SK-N-SH (cell line): ENCODE results near the gene CORO1A. TPM values are rescaled to one million over a fixed set of nuclear protein-coding genes. Genes with fewer than 3 reads are reported as not detected.

Experiments used
- CTCF ChIA-PET: fragments of 300-600, 350-600 bp; formaldehyde crosslinking; extraction: SDS; loops from one replicate; lab custom pipeline; 2021; lab: Yijun Ruan, JAX
- POLR2A ChIA-PET: fragments of 350-600 bp; sonication (Branson Sonifier 250); formaldehyde crosslinking; extraction: SDS; loops from one replicate; lab custom pipeline; 2020; ENCODE audit warnings: antibody characterized with exemption, inconsistent platforms; lab: Yijun Ruan, JAX
- DNase-seq: peaks from one replicate; pipeline ENCODE4 v3.0.0; 2012
- H2AFZ ChIP-seq: fragments of 200-600 bp; sonication (generic); 2 replicates; pipeline ENCODE4 v1.8.1; 2016; ENCODE audit warnings: antibody characterized with exemption, mild to moderate bottlenecking, low read depth
- H3F3A ChIP-seq: fragments of 200-600 bp; sonication (generic); replicated peaks from 2 replicates; pipeline ENCODE3; 2016; ENCODE audit warnings: antibody characterized with exemption, mild to moderate bottlenecking; ENCODE audit not compliant: insufficient read depth
- H3K27ac ChIP-seq, 2 experiments: fragments of 200-500 bp in 1 of 2; fragments of 200-600 bp in 1 of 2; sonication (Bioruptor generic) in 1 of 2; sonication (generic), shearing (Covaris generic) in 1 of 2; 2 replicates each; pipeline versions ENCODE4 v1.5.1 to v1.6.1; 2014 to 2016; ENCODE audit warnings: low read depth in 2 of 2, inconsistent platforms in 1 of 2, low read length in 1 of 2, mild to moderate bottlenecking in 1 of 2, mixed read lengths in 1 of 2
- H3K27me3 ChIP-seq: fragments of 200-600 bp; sonication (generic), shearing (Covaris generic); 2 replicates; pipeline ENCODE4 v1.6.1; 2016; ENCODE audit warnings: mixed run types; ENCODE audit not compliant: insufficient read depth
- H3K36me3 ChIP-seq, 2 experiments: fragments of 200-500 bp in 1 of 2; fragments of 200-600 bp in 1 of 2; sonication (Bioruptor generic) in 1 of 2; sonication (generic) in 1 of 2; replicated peaks in 1 of 2; 2 replicates each; pipeline versions ENCODE3 to v1.5.1; 2014 to 2016; ENCODE audit warnings: low read length in 1 of 2, mild to moderate bottlenecking in 1 of 2; ENCODE audit not compliant: insufficient read depth in 2 of 2, control insufficient read depth in 1 of 2
- H3K4me1 ChIP-seq, 2 experiments: fragments of 200-500 bp in 1 of 2; fragments of 200-600 bp in 1 of 2; sonication (Bioruptor generic) in 1 of 2; sonication (generic), shearing (Covaris generic) in 1 of 2; 2 replicates each; pipeline versions ENCODE4 v1.5.1 to v1.6.1; 2014 to 2016; ENCODE audit warnings: low read depth in 1 of 2, low read length in 1 of 2, mixed run types in 1 of 2; ENCODE audit not compliant: insufficient read depth in 2 of 2, control insufficient read depth in 1 of 2
- H3K4me2 ChIP-seq: fragments of 200-600 bp; sonication (generic), shearing (Covaris generic); 2 replicates; pipeline ENCODE4 v1.6.1; 2017; ENCODE audit warnings: mixed run types
- H3K4me3 ChIP-seq, 2 experiments: fragments of 200-500 bp in 1 of 2; fragments of 200-600 bp in 1 of 2; sonication (Bioruptor generic) in 1 of 2; sonication (generic), shearing (Covaris generic) in 1 of 2; 2 replicates each; pipeline versions ENCODE4 v1.5.1 to v1.8.1; 2014 to 2016; ENCODE audit warnings: low read depth in 2 of 2, inconsistent platforms in 1 of 2, low read length in 1 of 2, mild to moderate bottlenecking in 1 of 2, mixed read lengths in 1 of 2, moderate library complexity in 1 of 2
- H3K79me2 ChIP-seq: fragments of 200-600 bp; sonication (generic); 2 replicates; pipeline ENCODE4 v1.8.1; 2017; ENCODE audit warnings: mild to moderate bottlenecking; ENCODE audit not compliant: insufficient read depth
- H3K9ac ChIP-seq: fragments of 200-600 bp; sonication (generic); 2 replicates; pipeline ENCODE4 v1.6.1; 2017; ENCODE audit warnings: mixed run types
- H3K9me2 ChIP-seq: fragments of 200-600 bp; sonication (generic); 2 replicates; pipeline ENCODE4 v1.6.1; 2017; ENCODE audit warnings: mixed run types
- H3K9me3 ChIP-seq: fragments of 200-600 bp; sonication (generic); 2 replicates; pipeline ENCODE4 v1.6.1; 2017; ENCODE audit warnings: mixed run types, mild to moderate bottlenecking, moderate library complexity
- H4K20me1 ChIP-seq: fragments of 200-600 bp; sonication (generic); 2 replicates; pipeline ENCODE4 v1.6.1; 2017; ENCODE audit warnings: mild to moderate bottlenecking, mixed run types; ENCODE audit not compliant: insufficient read depth
- CHD2 ChIP-seq: fragments of 150-350 bp; IDR thresholded peaks from 2 replicates; pipeline ENCODE4 v1.6.1; 2018; ENCODE audit warnings: low read length; ENCODE audit not compliant: partially characterized antibody
- EP300 ChIP-seq, 2 experiments: IDR thresholded peaks; 2 replicates each; pipeline versions ENCODE4 v1.4.0 to v1.6.1; 2012; ENCODE audit warnings: borderline replicate concordance in 1 of 2, low read depth in 1 of 2, low read length in 1 of 2
- FOXJ3 ChIP-seq: sonication (generic); formaldehyde crosslinking; IDR thresholded peaks from 2 replicates; pipeline ENCODE4 v1.5.1; 2020; ENCODE audit warnings: mild to moderate bottlenecking, missing genetic modification reagents
- FOXM1 ChIP-seq: IDR thresholded peaks from 2 replicates; pipeline ENCODE4 v1.4.0; 2012; ENCODE audit warnings: low read depth, mild to moderate bottlenecking
- GABPA ChIP-seq: IDR thresholded peaks from 2 replicates; pipeline ENCODE4 v1.4.0; 2012; ENCODE audit warnings: low read depth, mild to moderate bottlenecking
- IRF3 ChIP-seq: fragments of 150-350 bp; IDR thresholded peaks from 2 replicates; pipeline ENCODE4 v1.6.1; 2016; ENCODE audit warnings: mild to moderate bottlenecking, low read depth, low read length
- JUND ChIP-seq: IDR thresholded peaks from 2 replicates; pipeline ENCODE4 v1.4.0; 2012
- MAX ChIP-seq: IDR thresholded peaks from 2 replicates; pipeline ENCODE4 v1.4.0; 2012; ENCODE audit warnings: low read depth
- MEF2A ChIP-seq: IDR thresholded peaks from 2 replicates; pipeline ENCODE4 v1.4.0; 2012; ENCODE audit warnings: low read depth, borderline replicate concordance
- MXI1 ChIP-seq: IDR thresholded peaks from 2 replicates; pipeline ENCODE4 v1.6.1; 2012; ENCODE audit warnings: mild to moderate bottlenecking, low read depth, low read length, improper control_type of control experiment
- NFIC ChIP-seq: IDR thresholded peaks from 2 replicates; pipeline ENCODE4 v1.4.0; 2012; ENCODE audit warnings: borderline replicate concordance
- RAD21 ChIP-seq: IDR thresholded peaks from 2 replicates; pipeline ENCODE4 v1.6.1; 2012; ENCODE audit warnings: mild to moderate bottlenecking, low read length
- RCOR1 ChIP-seq: fragments of 150-350 bp; IDR thresholded peaks from 2 replicates; pipeline ENCODE4 v1.6.1; 2017; ENCODE audit warnings: antibody characterized with exemption, low read length
- RFX5 ChIP-seq: IDR thresholded peaks from 2 replicates; pipeline ENCODE4 v1.6.1; 2012; ENCODE audit warnings: mild to moderate bottlenecking, improper control_type of control experiment, low read length
- TAF1 ChIP-seq: IDR thresholded peaks from 2 replicates; pipeline ENCODE4 v1.6.1; 2012; ENCODE audit warnings: low read depth, mild to moderate bottlenecking, low read length, moderate library complexity, borderline replicate concordance
- TCF12 ChIP-seq: IDR thresholded peaks from 2 replicates; pipeline ENCODE4 v1.4.0; 2012
- USF2 ChIP-seq: fragments of 150-350 bp; IDR thresholded peaks from 2 replicates; pipeline ENCODE4 v1.6.1; 2017; ENCODE audit warnings: antibody characterized with exemption, low read length, low read depth, borderline replicate concordance
- WGBS: methylation state at CpG from one replicate; pipeline ENCODE4 v1.1.6; 2017; ENCODE audit warnings: low lambda C conversion rate; 5-methylcytosine and 5-hydroxymethylcytosine counted together
- polyA plus RNA-seq, 3 experiments: library from polyadenylated mRNA; depleted of rRNA; stranded (reverse); fragments of >200 nt; gene quantifications; 2 replicates each; pipeline ENCODE4 v1.2.3, GENCODE V29; 2012
- TF ChIP-seq, protein P1 (sequence below): fragments of 200-600 bp; sonication (generic); IDR thresholded peaks from 2 replicates; pipeline ENCODE4 v1.6.1; 2017; ENCODE audit warnings: antibody characterized with exemption, mild to moderate bottlenecking, moderate library complexity
- TF ChIP-seq, protein P2 (sequence below): IDR thresholded peaks from 2 replicates; pipeline ENCODE4 v1.6.1; 2012; ENCODE audit warnings: mild to moderate bottlenecking, low read depth, low read length, moderate library complexity
- TF ChIP-seq, protein P3 (sequence below): IDR thresholded peaks from 2 replicates; pipeline ENCODE4 v1.4.0; 2012; ENCODE audit warnings: low read depth, borderline replicate concordance

Gene CORO1A
- polyA plus RNA-seq, 1 of the 3 experiments (the other 2 are of a cell fraction): 13.5 TPM

- no peak for DNase-seq
- Histone ChIP-seq H3K9me2 (no peaks in the 10 kb centered on the region), H3F3A (no peaks in the 10 kb centered on the region), H3K27ac (no peak overlapping the region), H3K4me2 (no peak overlapping the region), H2AFZ (no peak overlapping the region), H3K27me3 (no peaks in the 10 kb centered on the region), H3K4me1 (no peaks in the 10 kb centered on the region), H4K20me1 (no peaks in the 10 kb centered on the region), H3K9ac (no peak overlapping the region), H3K4me3 (no peak overlapping the region), H3K9me3 (no peaks in the 10 kb centered on the region; the same call in 1 of the 2 replicates), H3K79me2 (no peaks in the 10 kb centered on the region), H3K36me3 (no peaks in the 10 kb centered on the region)
- no peak for TF ChIP-seq RAD21
- ChIA-PET POLR2A (no interaction called here), CTCF (interaction anchor here (1.1 kb wide), 1 partner anchor 61 kb away, joined by 4 read pairs; the partner anchor contains the start of gene TBX6)
- WGBS: 88% methylated on average over 9 of the region's 9 CpGs
Observed at GRCh38 chr16:30152517-30152916, 30.9 kb upstream of the CORO1A start.

GRCh38 chr16:30155188-30155587 lies 28.2 kb upstream of the CORO1A start:
- Histone ChIP-seq H3K4me1 (no peaks in the 10 kb centered on the region), H3K9me2 (no peaks in the 10 kb centered on the region)
- CTCF ChIA-PET: interaction anchor here (1.2 to 1.9 kb wide), 2 partner anchors 12 to 41 kb away, joined by 4 read pairs; partner anchors contain the start of gene GDPD3
- TF ChIP-seq TAF1 (no peak), MEF2A (no peak), JUND (no peak), FOXJ3 (no peak), GABPA (no peak), MAX (no peak), EP300 (IDR thresholded peaks at IDR 0.05; ENCODE audit: borderline replicate concordance in 1 of 2, low read depth in 1 of 2, low read length in 1 of 2) (no peak), TCF12 (no peak), MXI1 (no peak), CHD2 (no peak), USF2 (no peak), FOXM1 (no peak), IRF3 (no peak), RCOR1 (no peak), NFIC (no peak), RAD21 (no peak), RFX5 (no peak)
- TF ChIP-seq, protein P1, sequence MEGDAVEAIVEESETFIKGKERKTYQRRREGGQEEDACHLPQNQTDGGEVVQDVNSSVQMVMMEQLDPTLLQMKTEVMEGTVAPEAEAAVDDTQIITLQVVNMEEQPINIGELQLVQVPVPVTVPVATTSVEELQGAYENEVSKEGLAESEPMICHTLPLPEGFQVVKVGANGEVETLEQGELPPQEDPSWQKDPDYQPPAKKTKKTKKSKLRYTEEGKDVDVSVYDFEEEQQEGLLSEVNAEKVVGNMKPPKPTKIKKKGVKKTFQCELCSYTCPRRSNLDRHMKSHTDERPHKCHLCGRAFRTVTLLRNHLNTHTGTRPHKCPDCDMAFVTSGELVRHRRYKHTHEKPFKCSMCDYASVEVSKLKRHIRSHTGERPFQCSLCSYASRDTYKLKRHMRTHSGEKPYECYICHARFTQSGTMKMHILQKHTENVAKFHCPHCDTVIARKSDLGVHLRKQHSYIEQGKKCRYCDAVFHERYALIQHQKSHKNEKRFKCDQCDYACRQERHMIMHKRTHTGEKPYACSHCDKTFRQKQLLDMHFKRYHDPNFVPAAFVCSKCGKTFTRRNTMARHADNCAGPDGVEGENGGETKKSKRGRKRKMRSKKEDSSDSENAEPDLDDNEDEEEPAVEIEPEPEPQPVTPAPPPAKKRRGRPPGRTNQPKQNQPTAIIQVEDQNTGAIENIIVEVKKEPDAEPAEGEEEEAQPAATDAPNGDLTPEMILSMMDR: no peak
- TF ChIP-seq, protein P2, sequence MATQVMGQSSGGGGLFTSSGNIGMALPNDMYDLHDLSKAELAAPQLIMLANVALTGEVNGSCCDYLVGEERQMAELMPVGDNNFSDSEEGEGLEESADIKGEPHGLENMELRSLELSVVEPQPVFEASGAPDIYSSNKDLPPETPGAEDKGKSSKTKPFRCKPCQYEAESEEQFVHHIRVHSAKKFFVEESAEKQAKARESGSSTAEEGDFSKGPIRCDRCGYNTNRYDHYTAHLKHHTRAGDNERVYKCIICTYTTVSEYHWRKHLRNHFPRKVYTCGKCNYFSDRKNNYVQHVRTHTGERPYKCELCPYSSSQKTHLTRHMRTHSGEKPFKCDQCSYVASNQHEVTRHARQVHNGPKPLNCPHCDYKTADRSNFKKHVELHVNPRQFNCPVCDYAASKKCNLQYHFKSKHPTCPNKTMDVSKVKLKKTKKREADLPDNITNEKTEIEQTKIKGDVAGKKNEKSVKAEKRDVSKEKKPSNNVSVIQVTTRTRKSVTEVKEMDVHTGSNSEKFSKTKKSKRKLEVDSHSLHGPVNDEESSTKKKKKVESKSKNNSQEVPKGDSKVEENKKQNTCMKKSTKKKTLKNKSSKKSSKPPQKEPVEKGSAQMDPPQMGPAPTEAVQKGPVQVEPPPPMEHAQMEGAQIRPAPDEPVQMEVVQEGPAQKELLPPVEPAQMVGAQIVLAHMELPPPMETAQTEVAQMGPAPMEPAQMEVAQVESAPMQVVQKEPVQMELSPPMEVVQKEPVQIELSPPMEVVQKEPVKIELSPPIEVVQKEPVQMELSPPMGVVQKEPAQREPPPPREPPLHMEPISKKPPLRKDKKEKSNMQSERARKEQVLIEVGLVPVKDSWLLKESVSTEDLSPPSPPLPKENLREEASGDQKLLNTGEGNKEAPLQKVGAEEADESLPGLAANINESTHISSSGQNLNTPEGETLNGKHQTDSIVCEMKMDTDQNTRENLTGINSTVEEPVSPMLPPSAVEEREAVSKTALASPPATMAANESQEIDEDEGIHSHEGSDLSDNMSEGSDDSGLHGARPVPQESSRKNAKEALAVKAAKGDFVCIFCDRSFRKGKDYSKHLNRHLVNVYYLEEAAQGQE: no peak
- TF ChIP-seq, protein P3, sequence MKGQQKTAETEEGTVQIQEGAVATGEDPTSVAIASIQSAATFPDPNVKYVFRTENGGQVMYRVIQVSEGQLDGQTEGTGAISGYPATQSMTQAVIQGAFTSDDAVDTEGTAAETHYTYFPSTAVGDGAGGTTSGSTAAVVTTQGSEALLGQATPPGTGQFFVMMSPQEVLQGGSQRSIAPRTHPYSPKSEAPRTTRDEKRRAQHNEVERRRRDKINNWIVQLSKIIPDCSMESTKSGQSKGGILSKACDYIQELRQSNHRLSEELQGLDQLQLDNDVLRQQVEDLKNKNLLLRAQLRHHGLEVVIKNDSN: no peak
- TF ChIP-seq, all 33 proteins: peak for 0
- POLR2A ChIA-PET: no interaction called here
- Histone ChIP-seq H2AFZ (no peak overlapping the region), H4K20me1 (no peaks in the 10 kb centered on the region), H3K79me2 (no peaks in the 10 kb centered on the region), H3K9ac (no peak overlapping the region), H3F3A (no peaks in the 10 kb centered on the region), H3K4me3 (no peak overlapping the region), H3K9me3 (no peaks in the 10 kb centered on the region), H3K4me2 (no peak overlapping the region), H3K36me3 (no peaks in the 10 kb centered on the region), H3K27ac (no peak overlapping the region), H3K27me3 (no peaks in the 10 kb centered on the region)
- 90% methylated on average over 5 of the region's 5 CpGs for WGBS
- no peak for DNase-seq
